Stimulated activated CD8-positive, alpha-beta memory T cell treated with anti-CD3 and anti-CD28 coated beads, Interleukin-12 subunit alpha, Interleukin-12 subunit beta, amount 100 ng/mL, for 24 hours (primary cell): Measurements from ENCODE around the gene GUCD1.
"Not testable (repeated sequence)": the region's sequence is repeated elsewhere in the genome, so short reads cannot be mapped to it uniquely, and the experiment has no call there.

Source experiments
- DNase-seq: peaks from one replicate; pipeline ENCODE4 v3.0.0-alpha.2; 2020; ENCODE audit errors: extremely low read depth

The GUCD1 gene

GRCh38 chr22:24554313-24555164 lies at the start of gene GUCD1:
Gene GUCD1, minus strand, starts transcription at chr22:24555138. Its CDS starts 147 bp downstream, at chr22:24554991.
- no peak for DNase-seq

GRCh38 chr22:24603770-24604629 lies 49.1 kb upstream of the GUCD1 start:
- DNase-seq = not testable (repeated sequence)

- not testable (repeated sequence) for DNase-seq
Observed at GRCh38 chr22:24602847-24603769, 48.2 kb upstream of the GUCD1 start, which contains the start of gene GGT1. Gene GGT1, plus strand, starts transcription at chr22:24603193. Its CDS starts 7,889 bp downstream, at chr22:24611082.

GRCh38 chr22:24602105-24602749 lies 47.3 kb upstream of the GUCD1 start:
- DNase-seq = not testable (repeated sequence)

- no peak for DNase-seq
Observed at GRCh38 chr22:24601217-24602104, 46.5 kb upstream of the GUCD1 start.

GRCh38 chr22:24599958-24600715 lies 45.2 kb upstream of the GUCD1 start:
- not testable (repeated sequence) for DNase-seq

- DNase-seq = no peak
Observed at GRCh38 chr22:24599514-24599913, 44.6 kb upstream of the GUCD1 start.

GRCh38 chr22:24597076-24597475 lies 42.1 kb upstream of the GUCD1 start:
- not testable (repeated sequence) for DNase-seq

- no peak for DNase-seq
Observed at GRCh38 chr22:24595863-24596262, 40.9 kb upstream of the GUCD1 start.

- DNase-seq = no peak
Observed at GRCh38 chr22:24595228-24595627, 40.3 kb upstream of the GUCD1 start.

- DNase-seq = no peak
Observed at GRCh38 chr22:24594569-24595120, 39.7 kb upstream of the GUCD1 start.

GRCh38 chr22:24593836-24594568 lies 39.1 kb upstream of the GUCD1 start:
- DNase-seq = no peak

GRCh38 chr22:24593559-24593835 lies 38.6 kb upstream of the GUCD1 start:
- not testable (repeated sequence) for DNase-seq

- DNase-seq = no peak
Observed at GRCh38 chr22:24592851-24593558, 38.1 kb upstream of the GUCD1 start, which contains the start of gene LRRC75B. Gene LRRC75B, minus strand, starts transcription at chr22:24593073. Its CDS starts 34 bp downstream, at chr22:24593039.

- no peak for DNase-seq
Observed at GRCh38 chr22:24592058-24592850, 37.3 kb upstream of the GUCD1 start.

- DNase-seq = no peak
Observed at GRCh38 chr22:24591286-24591830, 36.4 kb upstream of the GUCD1 start.
